Measurements from ENCODE around the gene TFPI.

The TFPI gene

DNA sequence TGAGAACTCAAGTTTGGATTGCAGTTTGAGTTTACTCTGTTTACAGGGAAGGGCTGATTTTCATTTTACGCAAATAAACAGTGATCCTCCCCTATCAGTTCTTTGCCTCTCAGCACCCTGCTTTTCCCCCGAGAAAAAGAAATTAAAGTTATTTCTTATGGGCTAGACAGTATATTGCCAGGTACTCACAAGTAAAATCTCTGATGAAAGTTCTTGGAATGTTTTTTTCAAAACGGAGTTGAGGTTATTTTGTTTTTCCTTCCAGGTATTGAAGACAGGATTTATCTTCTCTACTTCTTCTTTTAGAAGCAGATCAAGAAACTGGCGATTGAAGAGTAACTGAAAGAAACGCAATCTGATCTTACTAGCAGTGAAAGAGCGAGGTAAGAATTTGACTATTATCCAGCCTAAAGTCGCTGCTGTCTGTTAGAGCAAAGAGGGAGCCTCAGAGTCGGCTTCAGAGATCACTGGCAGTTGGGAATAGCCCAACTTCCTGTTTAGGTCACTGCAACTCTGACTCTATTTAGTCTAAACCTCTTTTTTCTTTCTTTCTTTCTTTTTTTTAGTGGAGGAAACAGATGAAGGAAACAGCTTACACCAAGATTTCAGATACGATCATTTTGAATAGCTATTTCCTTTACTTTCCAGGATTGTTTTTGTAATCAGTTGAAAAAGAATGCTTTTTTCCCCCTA, at the start of gene TFPI:
TSS of gene TFPI (minus strand) at position 425 of the 693 bp plus-strand sequence. CDS start 50,667 bp downstream, outside the sequence.
- H3K4me3 ChIP-seq (ENCODE audit: low read depth, low read length): peak within 1 kb of the TSS; percentile 91
- TF ChIP-seq, protein P1, sequence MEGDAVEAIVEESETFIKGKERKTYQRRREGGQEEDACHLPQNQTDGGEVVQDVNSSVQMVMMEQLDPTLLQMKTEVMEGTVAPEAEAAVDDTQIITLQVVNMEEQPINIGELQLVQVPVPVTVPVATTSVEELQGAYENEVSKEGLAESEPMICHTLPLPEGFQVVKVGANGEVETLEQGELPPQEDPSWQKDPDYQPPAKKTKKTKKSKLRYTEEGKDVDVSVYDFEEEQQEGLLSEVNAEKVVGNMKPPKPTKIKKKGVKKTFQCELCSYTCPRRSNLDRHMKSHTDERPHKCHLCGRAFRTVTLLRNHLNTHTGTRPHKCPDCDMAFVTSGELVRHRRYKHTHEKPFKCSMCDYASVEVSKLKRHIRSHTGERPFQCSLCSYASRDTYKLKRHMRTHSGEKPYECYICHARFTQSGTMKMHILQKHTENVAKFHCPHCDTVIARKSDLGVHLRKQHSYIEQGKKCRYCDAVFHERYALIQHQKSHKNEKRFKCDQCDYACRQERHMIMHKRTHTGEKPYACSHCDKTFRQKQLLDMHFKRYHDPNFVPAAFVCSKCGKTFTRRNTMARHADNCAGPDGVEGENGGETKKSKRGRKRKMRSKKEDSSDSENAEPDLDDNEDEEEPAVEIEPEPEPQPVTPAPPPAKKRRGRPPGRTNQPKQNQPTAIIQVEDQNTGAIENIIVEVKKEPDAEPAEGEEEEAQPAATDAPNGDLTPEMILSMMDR (IDR thresholded peaks at IDR 0.05; ENCODE audit: low read depth, low read length): no peak

DNA sequence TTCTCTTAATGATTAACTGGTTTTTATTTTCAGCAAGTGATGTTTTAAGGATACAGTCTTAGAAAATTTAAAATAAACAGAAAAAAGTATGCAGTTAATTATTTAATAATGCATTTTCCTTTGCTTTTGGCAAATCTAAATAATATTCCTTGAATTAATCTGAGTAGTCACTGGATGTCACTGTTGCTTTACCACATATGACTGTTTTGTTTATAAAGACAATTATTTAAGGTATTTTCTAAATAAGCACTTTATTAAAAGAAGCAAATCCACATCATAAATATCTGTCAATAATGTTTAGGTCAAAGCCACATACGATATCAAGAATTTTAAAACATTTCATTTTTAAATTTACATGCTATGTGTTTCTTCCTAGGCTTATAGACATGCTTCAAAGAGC, 40.6 kb upstream of the TFPI start:
- H3K4me3 ChIP-seq (ENCODE audit: low read depth, low read length): no peak overlapping the region
- TF ChIP-seq, protein P1 (IDR thresholded peaks at IDR 0.05; ENCODE audit: low read depth, low read length): no peak

DNA sequence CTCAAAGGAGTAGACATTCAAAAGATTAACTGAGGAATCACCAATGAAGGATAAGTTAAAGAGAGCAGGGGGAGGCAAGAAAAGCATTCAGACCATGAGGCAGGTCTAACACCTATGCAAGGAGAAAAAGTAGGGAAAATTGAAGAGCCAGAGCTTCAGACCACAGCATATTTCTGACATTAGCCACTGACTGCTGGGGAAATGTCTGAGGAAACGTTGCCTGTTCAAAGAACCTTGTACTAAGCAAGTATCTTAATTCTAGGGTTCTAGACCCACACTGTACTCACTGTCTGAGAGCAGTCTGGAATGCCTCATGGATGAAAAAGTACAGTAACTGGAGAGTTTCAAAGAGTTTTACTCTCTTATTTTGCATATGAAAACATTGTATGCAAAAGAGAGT, 39.5 kb upstream of the TFPI start:
- H3K4me3 ChIP-seq (ENCODE audit: low read depth, low read length): no peak overlapping the region
- TF ChIP-seq, protein P1 (IDR thresholded peaks at IDR 0.05; ENCODE audit: low read depth, low read length): no peak

DNA sequence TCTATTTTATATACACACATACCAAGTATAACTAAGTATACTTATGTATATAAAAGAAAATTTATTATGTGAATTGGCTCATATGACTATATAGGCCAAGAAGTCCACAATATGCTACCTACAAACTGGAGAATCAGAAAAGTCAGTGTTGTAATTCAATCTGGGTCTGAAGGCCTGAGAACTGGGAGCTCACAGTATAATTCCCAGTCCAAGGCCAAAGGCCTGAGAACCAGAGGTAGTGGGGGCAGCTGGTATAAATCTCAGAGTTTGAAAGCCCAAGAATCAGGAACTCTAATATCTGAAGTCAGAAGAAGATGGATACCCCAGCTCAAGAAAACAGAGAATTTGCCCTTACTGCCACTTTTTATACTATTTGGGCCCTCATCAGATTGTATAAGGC, 38.9 kb upstream of the TFPI start:
- H3K4me3 ChIP-seq (ENCODE audit: low read depth, low read length): no peak overlapping the region
- TF ChIP-seq, protein P1 (IDR thresholded peaks at IDR 0.05; ENCODE audit: low read depth, low read length): no peak

DNA sequence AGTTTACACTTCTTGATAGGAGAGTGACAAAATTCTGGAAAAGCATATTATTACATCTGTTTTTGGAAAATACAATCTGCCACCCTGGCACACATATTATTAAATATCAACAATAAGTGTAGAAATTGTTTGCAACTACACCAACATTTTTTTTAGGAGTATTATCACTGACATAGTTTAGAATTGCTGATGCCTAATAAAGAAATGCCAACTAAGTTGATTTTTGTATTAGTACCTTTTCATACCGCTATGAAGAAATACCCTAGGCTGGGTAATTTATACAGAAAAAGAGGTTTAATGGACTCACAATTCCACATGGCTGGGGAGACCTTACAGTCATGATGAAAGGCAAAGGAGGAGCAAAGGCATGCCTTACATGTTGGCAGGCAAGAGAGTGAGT, 35.9 kb upstream of the TFPI start:
- TF ChIP-seq, protein P1 (IDR thresholded peaks at IDR 0.05; ENCODE audit: low read depth, low read length): no peak
- no peak overlapping the region for H3K4me3 ChIP-seq (ENCODE audit: low read depth, low read length)

DNA sequence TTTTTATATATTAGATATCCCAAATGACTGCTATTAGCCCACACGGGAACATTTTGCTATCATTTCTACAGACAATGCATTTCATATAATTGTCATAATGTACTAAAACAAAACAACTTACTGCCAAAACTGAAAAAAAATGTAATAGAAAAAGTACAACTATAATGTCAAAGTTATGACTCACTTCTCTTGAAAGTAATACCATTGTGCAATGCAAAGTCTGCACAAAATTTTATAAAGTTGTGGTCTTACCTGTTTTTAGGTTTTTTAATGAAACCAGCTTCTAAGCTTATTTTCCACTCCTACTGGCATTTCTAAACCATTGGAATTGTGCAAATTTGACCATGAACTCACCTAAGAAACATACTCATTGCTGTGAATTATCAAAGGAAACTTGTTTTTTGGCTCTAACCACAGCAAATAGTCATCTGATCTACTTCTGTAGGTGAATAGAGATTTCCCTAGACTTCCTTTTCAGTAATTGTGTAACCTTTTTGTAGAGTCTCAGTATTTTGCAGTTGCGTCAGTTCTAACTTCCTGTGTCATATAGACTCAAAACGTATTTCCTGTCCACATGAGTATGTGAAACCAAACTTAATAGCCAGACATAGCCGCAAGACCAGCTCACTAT, 31.9 kb upstream of the TFPI start:
- no peak overlapping the region for H3K4me3 ChIP-seq (ENCODE audit: low read depth, low read length)
- TF ChIP-seq, protein P1 (IDR thresholded peaks at IDR 0.05; ENCODE audit: low read depth, low read length): no peak

Data from WI38 (cell line).